Neural progenitor cell (in vitro differentiated cells): ENCODE results near the gene CLRN1.

Experiments
- CTCF ChIP-seq: fragments of 200-600 bp; sonication (generic); IDR thresholded peaks from 2 replicates; pipeline ENCODE4 v1.5.1; 2017; ENCODE audit warnings: antibody characterized with exemption, mild to moderate bottlenecking
- EZH2 ChIP-seq: fragments of 200-600 bp; sonication (generic); IDR thresholded peaks from 2 replicates; pipeline ENCODE4 v1.6.1; 2017; ENCODE audit warnings: antibody characterized with exemption, mild to moderate bottlenecking, moderate library complexity
- EZH2phosphoT487 ChIP-seq: fragments of 200-600 bp; sonication (generic); IDR thresholded peaks from 2 replicates; pipeline ENCODE4 v1.6.1; 2017; ENCODE audit warnings: antibody characterized with exemption

GRCh38 chr3:151009981-151010380 lies 37.5 kb upstream of the CLRN1 start:
- TF ChIP-seq CTCF: no peak
- TF ChIP-seq EZH2phosphoT487: no peak
- no peak for TF ChIP-seq EZH2
